HS-27A (cell line): Measurements from ENCODE around the gene GPR85.
A peak's percentile ranks its signal among the peaks of the same experiment; 100 is the strongest.
"Not testable (repeated sequence)": the region's sequence is repeated elsewhere in the genome, so short reads cannot be mapped to it uniquely, and the experiment has no call there.

Source experiments
- DNase-seq: peaks from one replicate; pipeline ENCODE4 v3.0.0-alpha.2; 2012; ENCODE audit warnings: low read depth, missing footprints

GPR85 gene, protein sequence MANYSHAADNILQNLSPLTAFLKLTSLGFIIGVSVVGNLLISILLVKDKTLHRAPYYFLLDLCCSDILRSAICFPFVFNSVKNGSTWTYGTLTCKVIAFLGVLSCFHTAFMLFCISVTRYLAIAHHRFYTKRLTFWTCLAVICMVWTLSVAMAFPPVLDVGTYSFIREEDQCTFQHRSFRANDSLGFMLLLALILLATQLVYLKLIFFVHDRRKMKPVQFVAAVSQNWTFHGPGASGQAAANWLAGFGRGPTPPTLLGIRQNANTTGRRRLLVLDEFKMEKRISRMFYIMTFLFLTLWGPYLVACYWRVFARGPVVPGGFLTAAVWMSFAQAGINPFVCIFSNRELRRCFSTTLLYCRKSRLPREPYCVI

DNA sequence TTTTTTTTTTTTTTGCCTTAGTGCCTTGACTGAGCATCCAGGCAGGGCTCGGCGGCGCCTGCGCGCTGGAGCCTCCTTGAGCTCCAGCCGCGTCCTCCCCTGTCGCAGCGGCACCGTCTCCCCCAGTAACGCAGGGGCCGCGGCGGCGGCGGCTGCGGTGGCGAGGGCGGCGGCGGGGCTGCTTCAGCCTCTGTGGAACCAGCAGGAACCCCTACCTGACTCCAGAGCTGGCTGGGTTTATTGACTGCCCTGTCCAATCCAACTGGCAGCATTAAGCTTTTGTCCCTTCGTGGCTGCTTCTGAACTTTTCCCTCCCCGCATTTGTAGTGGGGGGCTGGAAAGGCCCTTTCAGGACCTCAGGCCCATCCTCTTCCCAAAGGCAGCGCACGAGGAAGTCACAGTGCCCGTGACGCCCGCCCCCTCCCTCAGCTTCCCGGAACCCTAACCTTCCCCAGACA is at the start of gene GPR85:
GPR85 (minus strand) TSS at position 397 of the 458 bp plus-strand sequence. CDS start 2,106 bp downstream, outside the sequence.
- peak; percentile 12 for DNase-seq

DNA sequence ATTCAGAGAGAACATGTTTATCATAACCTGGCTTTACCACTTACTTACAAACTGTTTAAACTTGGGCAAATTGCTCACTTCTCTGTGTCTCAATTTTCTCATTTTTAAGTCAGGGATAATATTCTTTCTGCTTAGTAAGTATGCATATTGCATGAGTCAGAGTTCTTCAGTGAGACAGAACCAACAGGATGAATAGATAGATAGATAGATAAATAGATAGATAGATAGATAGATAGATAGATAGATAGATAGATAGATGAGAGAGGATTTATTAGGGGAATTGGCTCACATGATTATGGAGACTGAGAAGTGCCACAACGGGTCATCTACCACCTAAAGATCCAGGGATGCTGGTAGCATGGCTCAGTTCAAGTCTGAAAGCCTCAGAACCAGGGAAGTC is 47.4 kb upstream of the GPR85 start:
- no peak for DNase-seq

DNA sequence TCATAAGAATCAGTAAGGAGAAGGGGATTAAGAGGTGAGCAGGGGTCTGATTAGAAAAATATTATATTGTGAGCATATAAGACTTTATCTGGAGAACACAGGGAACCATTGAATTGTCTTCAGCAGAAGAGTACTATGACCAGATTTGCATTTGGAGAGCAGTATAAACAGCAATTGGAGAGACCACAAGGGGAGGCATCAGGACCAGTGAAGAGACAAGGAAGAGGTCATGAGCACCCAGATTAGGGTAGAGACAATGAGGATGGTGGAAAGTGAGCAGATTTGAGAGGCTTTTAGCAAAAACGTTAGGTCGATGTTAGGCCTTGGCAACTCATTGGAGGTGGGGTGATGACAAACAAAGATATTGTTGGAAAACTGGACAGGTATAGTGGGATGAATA is 44.7 kb upstream of the GPR85 start:
- DNase-seq: no peak

DNA sequence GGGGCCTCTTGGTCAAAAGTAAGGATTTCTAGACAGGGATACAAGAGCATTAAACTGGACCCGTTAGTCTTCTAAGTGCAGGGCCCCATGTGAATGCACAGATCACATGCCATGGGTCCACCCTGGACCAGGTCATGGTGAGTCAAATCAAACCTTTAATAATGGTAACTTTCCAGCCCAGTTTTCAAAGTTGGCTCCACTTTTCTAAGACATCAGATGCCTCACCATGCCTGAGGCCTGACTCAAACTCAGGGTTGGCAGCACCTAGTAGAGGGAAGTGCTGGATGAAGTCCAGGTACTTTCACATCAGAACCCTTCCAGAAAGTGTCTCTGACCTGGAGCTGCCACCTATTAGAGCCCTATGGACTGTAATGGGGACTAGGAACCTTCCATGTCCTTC is 41.4 kb upstream of the GPR85 start:
- no peak for DNase-seq

DNA sequence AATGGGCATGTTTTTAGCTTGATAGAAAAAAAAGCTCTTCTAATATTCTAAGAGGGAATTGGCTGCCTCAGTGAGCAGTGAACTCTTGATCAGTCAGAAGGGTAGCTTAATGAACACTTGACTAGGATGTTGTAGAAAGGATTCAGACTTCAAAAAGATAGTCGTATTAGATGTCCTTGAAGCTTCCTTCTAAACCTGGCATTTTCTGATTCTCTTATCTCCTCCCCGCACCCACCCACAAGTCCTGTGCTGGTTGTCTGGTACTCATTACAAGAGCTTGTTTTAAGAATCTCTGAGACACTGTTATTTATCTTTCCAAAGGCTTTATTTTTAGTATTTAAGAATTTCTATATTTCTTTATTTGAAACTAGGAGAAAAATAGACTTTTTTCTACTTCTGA is 39.1 kb upstream of the GPR85 start:
- DNase-seq: no peak

DNA sequence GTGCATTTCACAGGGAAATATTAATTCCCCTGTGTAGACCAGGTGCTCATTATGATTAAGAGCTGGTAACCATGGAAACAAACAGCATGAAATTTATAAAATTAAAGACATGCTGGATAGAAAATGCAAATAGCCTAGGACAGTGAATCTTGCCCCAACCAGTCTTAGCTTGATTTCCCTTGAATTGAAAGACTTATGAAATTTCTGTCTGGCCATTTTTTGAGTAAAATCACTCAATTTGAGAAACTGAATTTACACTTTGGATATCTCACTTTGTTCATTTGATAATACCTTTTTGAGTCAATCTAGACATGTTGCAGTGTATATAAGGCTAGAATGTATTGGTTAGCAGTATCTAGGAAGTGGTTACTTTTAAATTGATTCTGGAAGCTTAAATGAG is 36.1 kb upstream of the GPR85 start:
- DNase-seq: no peak

DNA sequence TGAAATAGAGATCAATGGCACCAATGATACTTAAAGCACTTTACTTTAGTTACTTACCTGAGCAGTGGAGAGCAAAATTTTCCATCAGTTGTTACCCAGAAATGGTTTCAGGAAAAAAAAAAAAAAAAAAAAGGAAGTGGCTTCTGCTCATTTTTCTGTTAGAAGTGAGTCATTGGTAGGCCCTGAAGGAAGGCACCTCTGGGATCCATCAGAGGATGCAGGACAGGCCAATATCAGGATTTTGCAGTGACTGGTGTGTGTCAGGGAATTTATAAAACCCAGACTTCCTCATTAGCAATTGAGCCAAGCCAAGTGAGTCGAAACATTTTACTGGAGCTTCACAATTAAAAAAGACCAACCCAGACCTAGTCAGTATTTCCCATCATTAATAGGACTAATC is 34.0 kb upstream of the GPR85 start:
- no peak for DNase-seq

DNA sequence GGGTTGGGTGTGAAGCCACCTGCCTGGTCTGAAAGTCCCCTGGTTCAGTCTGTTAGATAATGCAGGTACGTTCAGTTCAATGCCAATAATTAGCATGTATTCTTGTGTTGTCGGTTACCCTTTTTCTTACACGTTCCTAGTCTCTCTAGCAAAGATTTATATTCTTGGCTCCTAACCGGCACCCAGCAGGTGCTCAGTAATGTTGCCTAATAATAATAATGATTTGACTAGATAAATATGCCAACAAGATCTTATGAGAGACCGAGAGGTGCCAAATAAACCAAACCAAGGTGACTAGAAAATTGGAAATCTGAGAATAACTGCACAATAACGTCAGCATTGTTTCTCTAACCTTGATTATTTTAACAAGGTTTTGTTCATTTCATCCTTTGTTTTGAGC is 32.8 kb upstream of the GPR85 start:
- no peak for DNase-seq

DNA sequence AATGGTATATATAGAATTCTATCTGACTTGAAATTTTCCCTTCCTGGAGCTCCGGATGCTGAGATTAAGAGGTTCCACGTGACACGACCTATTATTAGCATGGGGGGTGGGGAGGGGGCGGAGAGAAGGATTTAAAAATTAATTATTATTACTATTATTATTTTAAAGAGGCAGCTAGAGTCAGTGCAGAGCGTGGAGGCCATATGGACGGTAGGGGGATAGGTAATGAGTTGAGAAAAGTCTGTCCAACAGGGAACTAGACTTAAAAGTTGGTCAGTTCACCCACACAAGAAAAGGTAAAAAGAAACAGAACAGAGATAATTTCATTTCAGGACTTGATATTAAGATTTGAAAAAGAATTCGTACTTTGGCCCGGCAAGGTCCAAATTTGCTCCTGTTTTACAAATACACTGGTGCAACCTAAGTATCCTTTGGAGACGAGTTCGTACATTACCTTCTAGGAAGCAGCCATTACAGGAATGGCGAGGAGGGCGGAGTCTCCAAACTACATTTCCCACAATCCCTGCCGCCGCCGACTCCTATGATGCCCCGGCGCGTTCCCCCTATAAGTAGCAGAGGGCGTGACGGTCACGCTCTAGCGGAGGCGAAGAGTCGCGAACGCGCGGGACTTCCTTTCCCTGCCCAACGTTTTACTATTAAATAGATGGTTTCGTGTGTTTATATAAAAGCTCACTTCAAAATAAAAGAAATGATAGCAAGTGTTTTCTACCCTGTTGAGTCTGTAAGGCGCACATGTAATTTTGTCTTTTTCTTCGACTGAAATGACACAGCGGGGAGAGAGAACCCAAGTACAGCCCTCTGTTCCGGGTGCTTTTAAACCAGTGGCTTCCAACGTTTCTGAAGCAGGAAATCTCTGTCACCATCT is 31.7 kb upstream of the GPR85 start, which contains the start of gene SMIM30:
SMIM30 (minus strand) TSS at position 481 of the 886 bp plus-strand sequence. CDS start 976 bp downstream, outside the sequence.
- peak; percentile 48 for DNase-seq

DNA sequence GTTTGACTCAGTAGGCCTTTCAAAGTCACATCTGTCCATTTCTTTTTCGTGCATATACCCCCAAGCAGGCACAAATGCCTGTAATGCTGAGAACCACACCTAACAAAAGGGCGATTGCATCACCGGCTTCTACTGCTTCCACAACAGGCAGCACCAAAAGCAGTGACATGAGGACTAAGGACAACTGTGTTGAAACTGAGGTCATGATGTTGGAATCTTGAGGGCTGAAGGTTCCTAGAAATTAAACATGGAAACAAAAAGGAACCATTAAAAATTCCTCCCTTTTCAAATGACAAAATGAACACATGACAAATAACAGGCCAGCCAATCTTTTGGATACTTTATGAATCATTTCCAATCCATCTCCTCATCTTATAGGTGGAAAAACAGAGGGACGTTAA is 30.7 kb upstream of the GPR85 start:
- not testable (repeated sequence) for DNase-seq

DNA sequence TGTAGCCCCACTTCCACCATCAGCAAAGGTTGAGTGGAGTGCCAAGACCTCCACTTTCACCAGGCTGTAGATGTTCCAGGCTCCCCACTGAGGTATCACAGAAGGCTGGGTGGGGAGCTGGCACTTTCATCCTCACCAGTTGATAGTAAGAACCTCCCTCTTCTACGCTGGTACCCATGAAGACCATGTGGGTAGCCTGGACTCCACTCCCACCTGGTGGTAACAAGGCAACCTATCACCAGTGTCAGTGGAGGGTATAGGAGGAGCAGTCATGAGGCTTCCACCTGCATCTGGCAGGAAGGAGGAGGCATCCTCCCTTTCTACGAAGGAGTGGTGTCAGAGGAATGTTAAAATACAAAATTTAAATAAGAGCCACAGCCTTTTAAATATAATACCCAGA is 27.3 kb upstream of the GPR85 start:
- no peak for DNase-seq

DNA sequence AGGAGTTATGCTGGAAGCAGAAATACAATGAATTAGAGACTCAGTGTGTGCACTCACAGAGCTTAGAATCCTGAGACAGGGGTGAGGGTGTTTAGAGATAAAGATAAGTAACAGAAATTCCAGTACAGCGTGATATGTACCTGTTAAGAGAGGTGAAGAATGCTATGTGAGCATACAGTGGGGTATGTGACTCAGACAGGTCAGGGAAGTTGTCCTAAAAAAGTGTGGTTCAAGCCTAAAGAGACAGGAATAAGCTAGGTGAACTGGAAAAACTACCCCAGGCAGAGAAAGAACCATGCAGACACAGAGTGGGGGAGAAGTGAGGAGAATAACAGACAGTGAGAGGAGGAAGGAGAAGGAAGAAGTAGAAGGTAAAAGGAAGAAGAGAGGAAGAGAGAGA is 23.1 kb upstream of the GPR85 start:
- no peak for DNase-seq

DNA sequence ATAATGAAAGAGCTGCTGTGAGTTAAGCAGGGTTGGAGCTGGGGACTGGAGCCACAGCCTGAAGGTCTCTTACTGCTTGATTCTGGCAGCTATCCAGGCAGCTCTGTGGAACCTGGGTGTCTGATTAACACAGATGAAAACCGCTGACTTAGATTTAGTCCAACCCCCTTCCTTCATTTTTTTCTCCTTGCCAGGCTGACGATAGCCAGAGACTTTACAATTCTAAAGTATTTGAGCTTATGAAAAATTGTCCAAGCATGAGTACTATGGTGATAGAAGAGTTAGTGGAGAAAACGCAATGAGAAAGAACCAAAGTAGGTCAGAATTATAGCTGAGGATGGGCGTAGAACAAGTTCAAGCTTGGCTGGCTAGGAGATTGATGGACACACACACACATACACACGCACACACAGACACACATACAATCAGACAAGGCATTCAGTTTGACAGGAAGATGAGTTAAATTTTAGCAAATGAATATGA is 13.5 kb upstream of the GPR85 start:
- DNase-seq: no peak

DNA sequence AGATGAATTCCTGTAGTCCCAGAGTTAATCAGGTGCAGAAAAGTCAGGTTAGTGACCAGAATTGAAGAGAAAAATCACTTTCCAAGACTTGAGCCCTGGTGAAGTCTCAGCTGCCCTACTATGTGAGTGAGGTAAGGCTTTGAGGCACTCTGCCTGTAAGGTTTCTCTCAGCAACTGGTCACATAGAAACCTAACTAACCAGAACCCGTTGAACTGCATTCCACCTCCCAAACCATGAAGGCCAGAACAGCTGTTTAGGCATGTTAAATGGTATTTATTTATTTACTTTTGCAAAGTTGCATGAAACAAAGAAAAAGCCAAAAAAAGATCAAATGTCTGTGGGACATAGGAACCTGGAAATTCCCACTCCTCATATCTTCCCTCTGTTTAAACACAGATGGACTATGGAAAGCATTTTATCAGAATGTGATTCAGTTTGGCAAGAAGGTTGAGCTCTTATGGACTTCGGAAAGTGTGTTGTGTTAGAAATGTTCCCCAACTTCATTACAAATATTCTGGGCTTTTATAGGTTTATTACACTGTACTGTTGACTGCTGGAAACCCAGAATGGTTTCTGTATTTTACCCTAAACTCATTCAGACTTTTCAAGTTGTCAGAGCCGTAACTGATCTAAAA is 12.8 kb upstream of the GPR85 start:
- no peak for DNase-seq

DNA sequence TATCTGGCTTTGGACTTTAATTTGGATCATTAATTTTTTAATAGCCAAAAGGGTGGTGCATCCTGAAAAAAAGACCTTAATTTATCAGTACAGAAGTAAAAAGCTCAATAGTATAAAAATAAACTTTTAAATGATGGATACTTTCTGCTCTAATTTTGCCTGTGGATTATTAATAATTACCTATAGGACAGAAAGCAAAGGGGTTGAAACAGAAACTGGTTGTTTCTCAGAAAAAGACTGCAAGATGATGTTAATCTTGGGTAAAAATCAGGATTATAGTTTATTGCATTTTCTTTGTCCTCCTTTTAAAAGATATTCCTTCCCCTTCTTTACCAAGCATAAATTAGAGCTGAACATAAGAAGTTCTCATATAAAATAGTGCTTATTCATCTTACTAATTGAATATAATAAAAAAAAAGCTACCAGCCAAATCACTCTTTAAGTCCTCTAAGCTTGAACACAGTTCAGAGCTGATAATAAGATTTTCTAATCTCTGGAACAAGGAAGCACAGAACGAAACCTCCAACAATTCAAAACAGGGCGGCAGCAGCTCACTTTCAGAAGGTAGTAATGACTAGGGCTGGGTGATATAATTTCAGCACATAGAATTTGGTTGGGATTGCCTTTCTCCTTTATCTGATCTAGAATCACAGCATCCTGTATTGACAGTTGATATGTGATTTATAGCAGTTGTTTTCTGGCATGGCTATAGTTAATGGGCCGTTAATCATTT is 8.1 kb upstream of the GPR85 start:
- DNase-seq: no peak

DNA sequence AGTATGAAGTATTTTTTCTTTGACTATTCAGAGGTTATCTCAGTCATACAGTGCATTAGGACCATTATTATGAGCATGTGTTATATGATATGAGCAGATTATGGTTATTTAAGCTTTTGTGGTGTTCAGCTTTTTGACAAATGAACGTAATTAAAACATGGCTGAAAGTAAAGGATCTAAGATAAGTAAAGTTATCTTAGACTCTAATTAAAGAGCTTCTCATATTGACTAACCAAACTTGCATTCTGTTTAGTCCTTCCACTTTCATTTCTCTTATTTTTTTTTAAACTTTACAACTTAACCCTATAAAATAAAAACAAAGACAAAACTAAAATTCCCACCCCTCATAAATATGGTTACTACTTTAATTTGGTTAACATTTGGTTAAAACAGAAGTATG is 6.9 kb upstream of the GPR85 start:
- no peak for DNase-seq

DNA sequence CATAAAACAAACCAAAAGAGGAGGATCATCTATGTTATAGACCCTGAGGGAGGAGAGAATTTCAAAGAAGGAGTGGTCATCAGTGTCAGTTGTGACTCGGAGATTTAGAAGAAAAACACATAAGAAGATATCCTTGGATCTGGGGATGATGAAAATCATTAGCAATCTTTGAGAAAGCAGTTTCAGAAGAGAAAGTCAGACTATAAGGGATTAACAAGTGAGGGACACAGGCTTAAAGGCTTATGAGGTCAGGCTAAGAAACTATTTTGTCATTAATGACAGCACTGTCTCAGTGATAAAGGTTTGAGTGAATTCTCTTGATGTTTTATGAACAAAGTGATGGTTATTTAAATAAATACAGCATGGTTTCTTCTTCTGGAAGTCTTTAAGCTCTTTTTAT is 6.1 kb upstream of the GPR85 start:
- no peak for DNase-seq

DNA sequence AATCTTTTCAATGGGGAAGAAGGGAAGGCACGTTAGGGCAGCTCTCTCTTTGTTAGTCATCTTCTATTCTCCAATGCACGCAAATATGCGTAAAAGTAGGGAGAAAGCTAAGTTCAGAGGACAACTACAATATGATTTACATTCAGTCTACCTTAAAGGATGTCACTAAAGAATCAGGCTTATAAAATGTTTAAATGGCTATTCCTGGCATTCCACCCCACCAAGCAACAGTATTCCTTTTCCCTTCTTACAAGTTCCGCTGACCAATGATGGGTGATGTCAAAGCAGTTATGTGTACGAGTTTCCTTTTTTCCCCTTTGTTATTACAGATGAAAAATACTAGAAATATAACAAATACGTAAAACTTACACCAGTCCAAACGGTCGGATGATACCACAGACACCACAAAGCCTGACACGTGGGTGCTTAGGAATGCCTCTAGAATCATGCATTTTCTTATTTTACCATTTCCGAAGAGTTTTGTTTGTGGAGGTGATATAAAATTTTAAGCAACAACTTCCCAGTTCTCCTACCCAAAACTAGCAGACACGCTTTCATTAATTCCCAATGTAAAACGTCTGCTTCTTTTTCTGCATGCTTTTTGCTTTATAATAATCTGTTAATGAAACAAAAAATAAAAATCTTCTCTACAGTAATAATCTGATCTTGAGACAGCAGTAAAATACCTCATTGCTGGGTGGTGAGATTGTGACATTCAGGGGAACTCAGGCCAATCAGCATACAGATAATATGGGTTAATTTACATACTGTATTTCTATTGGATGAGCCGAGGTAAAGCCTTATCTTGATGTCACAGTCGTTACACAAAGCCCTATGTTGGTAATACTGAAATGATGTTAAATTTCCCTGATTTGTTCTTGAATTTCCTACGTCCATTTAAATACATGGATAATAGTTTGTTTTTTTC is 708 bp upstream of the GPR85 start:
- DNase-seq: peak; percentile 65

DNA sequence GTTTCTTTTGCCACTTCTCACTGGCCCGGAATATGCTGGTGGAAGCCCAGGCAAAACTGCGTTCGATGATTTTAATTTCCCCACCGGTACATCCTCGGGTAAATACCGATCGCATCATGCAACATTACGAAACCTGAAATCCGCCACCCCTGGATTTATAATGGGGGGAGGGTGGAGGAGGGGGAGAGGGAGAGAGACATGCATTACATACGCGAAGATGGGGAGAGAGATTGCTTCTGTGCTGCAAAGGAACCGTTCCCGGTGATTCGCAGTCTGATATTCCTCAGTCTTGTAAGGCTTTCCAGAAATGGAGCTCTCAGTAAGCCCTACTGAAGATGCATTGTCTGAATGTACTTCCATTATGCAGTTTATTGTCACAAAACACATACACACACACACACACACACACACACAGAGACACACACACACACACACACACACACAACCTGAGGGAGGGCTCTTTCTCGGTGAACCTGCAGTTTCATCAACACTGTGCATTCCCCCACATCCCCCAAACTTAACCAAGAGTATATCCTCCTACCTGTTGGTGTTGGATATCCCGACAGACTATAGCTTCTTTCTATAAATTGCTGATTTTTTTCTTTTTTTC is 741 bp downstream of the GPR85 start:
- no peak for DNase-seq
